Measurements from ENCODE around the gene PLXNB2.

- TF ChIP-seq CTCF (IDR thresholded peaks at IDR 0.05) (no peak), POLR2A (IDR thresholded peaks at IDR 0.05) (no peak)
Observed at GRCh38 chr22:50337262-50338041, 30.0 kb upstream of the PLXNB2 start.
